Fibroblast of the aortic adventitia (primary cell): ENCODE results near the gene NCLN. TPM values are rescaled to one million over a fixed set of nuclear protein-coding genes. Genes with fewer than 3 reads are reported as not detected.
"Not testable (repeated sequence)": the region's sequence is repeated elsewhere in the genome, so short reads cannot be mapped to it uniquely, and the experiment has no call there.

Experiments
- DNase-seq: peaks from one replicate; pipeline ENCODE4 v3.0.0-alpha.2; 2010; ENCODE audit warnings: low read depth
- H3K4me3 ChIP-seq: 2 replicates; pipeline ENCODE4 v1.5.1; 2011; ENCODE audit warnings: low read depth, mild to moderate bottlenecking, control low read depth, low read length, moderate library complexity
- total RNA-seq: library from RNA; depleted of rRNA; stranded (reverse); fragments of >200 nt; gene quantifications from 2 replicates; pipeline ENCODE4 v1.2.3, GENCODE V29; 2012; ENCODE audit warnings: low replicate concordance
- TF ChIP-seq, protein P1 (sequence below): IDR thresholded peaks from 2 replicates; pipeline ENCODE4 v1.5.1; 2011; ENCODE audit warnings: mild to moderate bottlenecking, low read length, control low read depth, inconsistent platforms; ENCODE audit not compliant: insufficient read depth

Gene NCLN
- total RNA-seq, 1 donor = 38.3 TPM

DNA sequence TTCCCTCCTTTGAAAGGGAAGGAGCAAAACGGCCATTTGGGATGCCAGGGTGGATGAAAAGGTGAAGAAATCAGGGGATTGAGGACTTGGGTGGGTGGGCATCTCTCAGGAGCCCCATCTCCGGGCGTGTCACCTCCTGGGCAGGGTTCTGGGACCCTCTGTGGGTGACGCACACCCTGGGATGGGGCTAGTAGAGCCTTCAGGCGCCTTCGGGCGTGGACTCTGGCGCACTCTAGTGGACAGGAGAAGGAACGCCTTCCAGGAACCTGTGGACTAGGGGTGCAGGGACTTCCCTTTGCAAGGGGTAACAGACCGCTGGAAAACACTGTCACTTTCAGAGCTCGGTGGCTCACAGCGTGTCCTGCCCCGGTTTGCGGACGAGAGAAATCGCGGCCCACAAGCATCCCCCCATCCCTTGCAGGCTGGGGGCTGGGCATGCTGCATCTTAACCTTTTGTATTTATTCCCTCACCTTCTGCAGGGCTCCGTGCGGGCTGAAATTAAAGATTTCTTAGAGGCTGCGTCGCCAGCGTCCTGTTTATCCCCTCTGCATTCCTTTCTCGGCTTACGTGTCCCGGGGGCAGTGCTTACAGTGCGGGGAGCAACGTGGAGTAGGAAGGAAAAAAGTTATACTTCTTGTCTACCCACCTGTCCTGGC, 22.4 kb upstream of the NCLN start:
- DNase-seq = peak; percentile 61
- H3K4me3 ChIP-seq = no peak overlapping the region
- TF ChIP-seq, protein P1, sequence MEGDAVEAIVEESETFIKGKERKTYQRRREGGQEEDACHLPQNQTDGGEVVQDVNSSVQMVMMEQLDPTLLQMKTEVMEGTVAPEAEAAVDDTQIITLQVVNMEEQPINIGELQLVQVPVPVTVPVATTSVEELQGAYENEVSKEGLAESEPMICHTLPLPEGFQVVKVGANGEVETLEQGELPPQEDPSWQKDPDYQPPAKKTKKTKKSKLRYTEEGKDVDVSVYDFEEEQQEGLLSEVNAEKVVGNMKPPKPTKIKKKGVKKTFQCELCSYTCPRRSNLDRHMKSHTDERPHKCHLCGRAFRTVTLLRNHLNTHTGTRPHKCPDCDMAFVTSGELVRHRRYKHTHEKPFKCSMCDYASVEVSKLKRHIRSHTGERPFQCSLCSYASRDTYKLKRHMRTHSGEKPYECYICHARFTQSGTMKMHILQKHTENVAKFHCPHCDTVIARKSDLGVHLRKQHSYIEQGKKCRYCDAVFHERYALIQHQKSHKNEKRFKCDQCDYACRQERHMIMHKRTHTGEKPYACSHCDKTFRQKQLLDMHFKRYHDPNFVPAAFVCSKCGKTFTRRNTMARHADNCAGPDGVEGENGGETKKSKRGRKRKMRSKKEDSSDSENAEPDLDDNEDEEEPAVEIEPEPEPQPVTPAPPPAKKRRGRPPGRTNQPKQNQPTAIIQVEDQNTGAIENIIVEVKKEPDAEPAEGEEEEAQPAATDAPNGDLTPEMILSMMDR = peak; percentile 98

DNA sequence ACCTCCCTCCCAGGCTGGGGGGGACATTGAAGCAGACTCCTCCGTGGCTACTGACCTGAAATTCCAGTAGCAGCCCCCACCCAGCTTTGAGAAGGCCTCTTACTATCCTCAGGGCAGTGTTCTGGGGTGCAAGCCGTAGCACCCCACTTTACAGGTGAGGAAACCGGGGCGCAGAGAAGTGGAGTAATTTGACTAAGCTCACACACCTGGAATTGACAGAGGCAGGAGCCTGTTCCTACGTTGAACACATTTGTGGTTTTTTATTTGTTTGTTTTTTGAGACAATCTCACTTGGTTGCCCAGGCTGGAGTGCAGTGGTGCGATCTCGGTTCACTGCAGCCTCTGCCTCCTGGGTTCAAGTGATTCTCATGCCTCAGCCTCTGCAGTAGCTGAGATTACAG, 21.8 kb upstream of the NCLN start:
- no peak overlapping the region for H3K4me3 ChIP-seq

GRCh38 chr19:3167533-3168272, 18.0 kb upstream of the NCLN start:
- no peak for DNase-seq
- H3K4me3 ChIP-seq = no peak overlapping the region
- TF ChIP-seq, protein P1 = no peak

More for the DNA sequence above, 21.8 kb upstream of the NCLN start:
- no peak for DNase-seq
- TF ChIP-seq, protein P1 = no peak

DNA sequence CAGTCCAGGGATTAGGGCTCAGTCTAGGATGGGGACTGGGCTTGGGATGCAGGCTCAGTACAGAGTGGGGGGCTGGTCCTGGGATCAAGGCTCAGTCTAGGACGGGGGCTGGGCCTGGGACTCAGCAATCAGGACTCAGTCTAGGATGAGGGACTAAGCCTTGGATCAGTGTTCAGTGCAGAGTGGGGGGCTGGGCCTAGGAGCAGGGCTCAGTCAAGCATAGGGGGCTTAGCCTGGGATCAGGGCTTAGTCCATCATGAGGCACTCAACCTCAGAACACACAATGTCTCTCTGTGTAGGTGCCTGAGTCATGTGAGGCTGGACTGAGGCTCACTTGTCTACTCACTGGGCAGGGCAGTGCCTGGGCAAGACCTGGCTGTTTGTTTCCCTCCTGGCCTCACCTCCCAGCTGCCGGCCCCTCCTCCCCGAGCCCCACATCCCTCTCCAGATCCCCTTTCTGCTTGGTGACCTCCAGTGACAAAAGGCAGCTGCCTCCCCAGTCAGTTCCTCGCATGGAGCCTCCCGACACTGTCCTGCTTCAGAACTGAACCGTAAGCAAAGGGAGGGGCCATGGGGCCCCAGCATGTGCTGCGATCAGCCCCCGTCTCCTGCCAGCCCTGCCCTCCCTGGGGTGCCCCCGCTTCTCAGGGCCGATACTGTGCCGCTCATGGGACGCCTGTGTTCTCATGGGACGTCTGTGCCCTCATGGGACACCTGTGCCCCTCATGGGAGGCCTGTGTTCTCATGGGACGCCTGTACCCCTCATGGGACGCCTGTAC, 13.6 kb upstream of the NCLN start:
- DNase-seq = no peak
- H3K4me3 ChIP-seq = no peak overlapping the region
- TF ChIP-seq, protein P1 = no peak

- not testable (repeated sequence) for H3K4me3 ChIP-seq, DNase-seq
These were observed 13.1 kb upstream of the NCLN start for GRCh38 chr19:3172673-3173000.

DNA sequence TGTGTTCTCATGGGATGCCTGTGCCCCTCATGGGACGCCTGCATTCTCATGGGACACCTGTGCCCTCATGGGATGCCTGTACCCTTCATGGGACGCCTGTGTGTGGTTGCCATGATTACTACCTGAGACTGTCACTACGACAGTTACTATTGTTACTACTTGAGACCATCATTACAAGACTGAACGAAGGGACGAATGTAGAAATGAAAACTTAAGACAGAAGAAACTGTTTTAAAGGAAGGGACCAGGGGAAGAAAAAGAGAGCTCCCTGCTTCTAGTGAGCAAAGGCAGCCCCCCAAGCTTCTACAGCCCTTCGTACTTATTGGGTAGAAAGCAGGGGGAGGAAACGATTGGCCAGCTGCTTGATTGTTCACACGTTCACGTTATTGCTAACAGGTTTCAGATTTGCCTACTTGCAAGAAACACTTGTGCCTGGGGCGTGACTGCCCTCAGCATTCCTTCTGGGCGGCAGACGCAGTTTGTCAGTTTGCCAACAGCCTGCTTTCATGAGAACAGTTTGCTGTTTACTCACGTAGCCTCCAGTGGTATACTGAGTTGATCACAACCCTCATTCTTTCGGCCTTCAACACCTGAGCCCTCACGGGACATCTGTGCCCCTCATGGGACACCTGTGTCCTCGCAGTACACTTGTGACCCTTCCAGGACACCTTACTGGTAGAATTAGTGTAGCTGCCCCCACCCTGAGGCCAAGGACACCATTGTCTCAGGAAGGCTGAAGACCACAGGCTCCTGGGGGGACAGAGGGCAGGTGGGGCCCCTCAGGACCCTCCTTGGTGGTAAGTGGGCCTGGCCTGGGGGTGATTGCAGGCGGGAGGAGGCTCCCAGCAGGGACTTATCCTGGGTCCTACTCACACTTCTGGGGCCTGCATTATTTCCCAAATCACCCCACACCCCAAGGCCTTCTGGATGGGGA, 9.7 kb upstream of the NCLN start:
- no peak overlapping the region for H3K4me3 ChIP-seq
- TF ChIP-seq, protein P1 = no peak
- peak; percentile 76 for DNase-seq
